ENCODE results near the gene LRGUK.

The LRGUK gene

GRCh38 chr7:134078991-134079390 lies 48.1 kb upstream of the LRGUK start:
- POLR2A ChIA-PET = no interaction called here
- CTCF ChIA-PET = no interaction called here
- TF ChIP-seq ZBTB11 (tag by site-specific recombination; conservative IDR thresholded peaks at IDR 0.05; ENCODE audit: low read depth) = no peak
- TF ChIP-seq ZBTB44 (tag by site-specific recombination; IDR thresholded peaks at IDR 0.05) = no peak
- no peak for TF ChIP-seq ZNF514 (tag by site-specific recombination; IDR thresholded peaks at IDR 0.05)
- no peak for TF ChIP-seq ZNF280C (tag by site-specific recombination; IDR thresholded peaks at IDR 0.05)
- no peak for TF ChIP-seq MZF1 (tag by site-specific recombination; IDR thresholded peaks at IDR 0.05; ENCODE audit: borderline replicate concordance)
- TF ChIP-seq ZFHX2 (tag by site-specific recombination; conservative IDR thresholded peaks at IDR 0.05) = no peak
- no peak for TF ChIP-seq SCRT1 (tag by site-specific recombination; IDR thresholded peaks at IDR 0.05; ENCODE audit: borderline replicate concordance)
- no peak for TF ChIP-seq ZBTB26 (tag by site-specific recombination; optimal IDR thresholded peaks at IDR 0.05)
- TF ChIP-seq ZBTB21 (tag by site-specific recombination; IDR thresholded peaks at IDR 0.05) = no peak
- TF ChIP-seq ZNF146 (tag by site-specific recombination; IDR thresholded peaks at IDR 0.05) = no peak

GRCh38 chr7:134081695-134082094 lies 45.4 kb upstream of the LRGUK start:
- H3K4me3 ChIP-seq (ENCODE audit: low read depth, low read length) = no peak overlapping the region
- TF ChIP-seq ZEB2 (tag by site-specific recombination; IDR thresholded peaks at IDR 0.05) (no peak), ZNF302 (tag by site-specific recombination; IDR thresholded peaks at IDR 0.05; ENCODE audit: low read depth) (no peak)
- H3K36me3 ChIP-seq (ENCODE audit: control insufficient read depth in 2 of 2, insufficient read depth in 1 of 2, low read length in 2 of 2) = no peaks in the 10 kb centered on the region
- H3K27ac ChIP-seq (ENCODE audit: extremely low read depth, low read depth, low read length) = no peak overlapping the region
- CTCF ChIA-PET = no interaction called here
- H3K9me3 ChIP-seq (ENCODE audit: control insufficient read depth, insufficient read depth, low read depth, low read length) = no peaks in the 10 kb centered on the region
- no peaks in the 10 kb centered on the region for H3K4me1 ChIP-seq (ENCODE audit: control insufficient read depth, insufficient read depth, low read length)
- POLR2A ChIA-PET = no interaction called here

More at GRCh38 chr7:134078991-134079390, 48.1 kb upstream of the LRGUK start:
- no peak overlapping the region for H3K4me3 ChIP-seq (ENCODE audit: low read depth, low read length)
- H3K27ac ChIP-seq (ENCODE audit: extremely low read depth, low read depth, low read length) = no peak overlapping the region
- H3K36me3 ChIP-seq (ENCODE audit: control insufficient read depth in 2 of 2, insufficient read depth in 1 of 2, low read length in 2 of 2) = no peaks in the 10 kb centered on the region
- H3K4me1 ChIP-seq (ENCODE audit: control insufficient read depth, insufficient read depth, low read length) = no peaks in the 10 kb centered on the region
- H3K9me3 ChIP-seq (ENCODE audit: control insufficient read depth, insufficient read depth, low read depth, low read length) = no peaks in the 10 kb centered on the region

Data from HEK293 (cell line).